Caco-2 (cell line): ENCODE data around the gene SMARCC1. TPM values are rescaled to one million over a fixed set of nuclear protein-coding genes. Genes with fewer than 3 reads are reported as not detected.

Experiments
- BruUV-seq: library from RNA; stranded (reverse); fragments of 400-500 nt; replicated peaks from 2 replicates; lab custom pipeline; 2021; lab: Mats Ljungman, UMichigan
- CTCF ChIA-PET: fragments of 300-600 bp; sonication (Branson Sonifier 250); formaldehyde crosslinking; loops from one replicate; lab custom pipeline; 2022; ENCODE audit warnings: antibody characterized with exemption; lab: Charles Lee
- POLR2A ChIA-PET: fragments of 300-600 bp; sonication (Branson Sonifier 250); formaldehyde crosslinking; loops from one replicate; lab custom pipeline; 2022; ENCODE audit warnings: antibody characterized with exemption; lab: Charles Lee
- DNase-seq, 2 experiments: peaks; one replicate each; pipeline versions ENCODE4 v3.0.0 to v3.0.0-alpha.2; 2020 to 2022
- H3K27me3 ChIP-seq: replicated peaks from 2 replicates; pipeline ENCODE4 v1.6.0; 2011; ENCODE audit warnings: low read length; ENCODE audit not compliant: control insufficient read depth, insufficient read depth
- H3K36me3 ChIP-seq: 2 replicates; pipeline ENCODE4 v1.5.1; 2011; ENCODE audit warnings: low read length; ENCODE audit not compliant: control insufficient read depth, insufficient read depth
- H3K4me1 ChIP-seq: fragments of 250-450 bp; sonication (Bioruptor Pico); 2 replicates; pipeline ENCODE4 v1.5.1; 2020; ENCODE audit warnings: mild to moderate bottlenecking
- H3K4me3 ChIP-seq: 2 replicates; pipeline ENCODE4 v1.5.1; 2011; ENCODE audit warnings: low read depth, mild to moderate bottlenecking, control low read depth, low read length
- H3K9me3 ChIP-seq: fragments of 250-450 bp; sonication (Bioruptor Pico); 2 replicates; pipeline ENCODE4 v1.5.1; 2020; ENCODE audit warnings: mild to moderate bottlenecking, moderate library complexity
- H3K27ac Mint-ChIP-seq: one replicate; pipeline ENCODE4 v1.8.0; 2022; ENCODE audit warnings: mixed read lengths; ENCODE audit not compliant: unreplicated experiment
- H3K27me3 Mint-ChIP-seq: one replicate; pipeline ENCODE4 v1.8.0; 2022; ENCODE audit warnings: mixed read lengths; ENCODE audit not compliant: insufficient read depth, unreplicated experiment
- H3K36me3 Mint-ChIP-seq: one replicate; pipeline ENCODE4 v1.8.0; 2022; ENCODE audit warnings: mild to moderate bottlenecking, mixed read lengths; ENCODE audit not compliant: insufficient read depth, unreplicated experiment
- H3K4me1 Mint-ChIP-seq: one replicate; pipeline ENCODE4 v1.8.0; 2022; ENCODE audit warnings: low read depth, mixed read lengths; ENCODE audit not compliant: unreplicated experiment
- H3K4me3 Mint-ChIP-seq: one replicate; pipeline ENCODE4 v1.8.0; 2022; ENCODE audit warnings: mild to moderate bottlenecking, moderate library complexity, mixed read lengths; ENCODE audit not compliant: unreplicated experiment
- H3K9me3 Mint-ChIP-seq: one replicate; pipeline ENCODE4 v1.8.0; 2022; ENCODE audit warnings: mixed read lengths; ENCODE audit not compliant: unreplicated experiment
- intact Hi-C: fragments of 100-400 bp; cut with micrococcal nuclease; formaldehyde crosslinking; loops from one replicate; pipeline ENCODE4 v1.10.0; 2022; ENCODE audit not compliant: unreplicated experiment
- total RNA-seq: library from RNA; stranded (reverse); gene quantifications from 2 replicates; pipeline ENCODE4 v1.2.3, GENCODE V29; 2022
- TF ChIP-seq, protein P1 (sequence below), 2 experiments: fragments of 200-600 bp in 1 of 2; IDR thresholded peaks; 1 replicate in 1 of 2; 2 replicates in 1 of 2; pipeline versions ENCODE4 v1.5.1 to v1.8.0; 2011 to 2022; ENCODE audit warnings: antibody characterized with exemption in 1 of 2, control low read depth in 1 of 2, inconsistent platforms in 1 of 2, low read depth in 1 of 2, low read length in 1 of 2, mild to moderate bottlenecking in 1 of 2, moderate library complexity in 1 of 2; ENCODE audit not compliant: insufficient read depth in 1 of 2, severe bottlenecking in 1 of 2, unreplicated experiment in 1 of 2

SMARCC1 gene
- total RNA-seq, 1 experiment from 2014 or later = 128 TPM

DNA sequence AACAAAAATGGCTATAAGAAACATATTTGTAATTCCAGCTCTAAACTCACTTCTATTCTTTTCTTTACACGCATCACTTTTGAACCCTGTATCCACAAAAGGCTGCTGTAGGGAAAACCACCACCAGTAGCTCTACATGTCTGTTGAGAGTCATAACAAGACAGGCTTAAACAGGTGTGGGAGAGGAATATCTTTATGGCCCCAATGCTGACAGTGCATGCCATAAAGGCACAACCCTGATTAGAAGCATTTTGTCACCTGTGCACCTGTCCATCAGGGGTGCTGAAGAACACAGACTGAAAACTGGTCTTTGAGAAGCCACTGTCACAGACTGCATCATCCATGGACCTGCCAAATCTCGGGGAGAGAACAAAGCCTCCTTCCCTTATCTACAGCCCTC lies 191.5 kb downstream of the SMARCC1 start:
- TF ChIP-seq, protein P1, sequence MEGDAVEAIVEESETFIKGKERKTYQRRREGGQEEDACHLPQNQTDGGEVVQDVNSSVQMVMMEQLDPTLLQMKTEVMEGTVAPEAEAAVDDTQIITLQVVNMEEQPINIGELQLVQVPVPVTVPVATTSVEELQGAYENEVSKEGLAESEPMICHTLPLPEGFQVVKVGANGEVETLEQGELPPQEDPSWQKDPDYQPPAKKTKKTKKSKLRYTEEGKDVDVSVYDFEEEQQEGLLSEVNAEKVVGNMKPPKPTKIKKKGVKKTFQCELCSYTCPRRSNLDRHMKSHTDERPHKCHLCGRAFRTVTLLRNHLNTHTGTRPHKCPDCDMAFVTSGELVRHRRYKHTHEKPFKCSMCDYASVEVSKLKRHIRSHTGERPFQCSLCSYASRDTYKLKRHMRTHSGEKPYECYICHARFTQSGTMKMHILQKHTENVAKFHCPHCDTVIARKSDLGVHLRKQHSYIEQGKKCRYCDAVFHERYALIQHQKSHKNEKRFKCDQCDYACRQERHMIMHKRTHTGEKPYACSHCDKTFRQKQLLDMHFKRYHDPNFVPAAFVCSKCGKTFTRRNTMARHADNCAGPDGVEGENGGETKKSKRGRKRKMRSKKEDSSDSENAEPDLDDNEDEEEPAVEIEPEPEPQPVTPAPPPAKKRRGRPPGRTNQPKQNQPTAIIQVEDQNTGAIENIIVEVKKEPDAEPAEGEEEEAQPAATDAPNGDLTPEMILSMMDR (IDR thresholded peaks at IDR 0.05; ENCODE audit: insufficient read depth in 1 of 2, low read depth in 1 of 2, low read length in 1 of 2, severe bottlenecking in 1 of 2, unreplicated experiment in 1 of 2) = no peak
- H3K36me3 ChIP-seq = no peaks in the 10 kb centered on the region; the same call in 1 of the 2 replicates
- H3K9me3 ChIP-seq = no peaks in the 10 kb centered on the region
- Mint-ChIP-seq H3K27me3 (no peaks in the 10 kb centered on the region), H3K27ac (no peak overlapping the region), H3K4me1 (no peaks in the 10 kb centered on the region), H3K9me3 (no peaks in the 10 kb centered on the region), H3K4me3 (no peak overlapping the region), H3K36me3 (peaks cover 92% of the 10 kb centered on the region)
- H3K4me1 ChIP-seq = no peaks in the 10 kb centered on the region
- BruUV-seq = no TSS peak
- intact Hi-C loops = no loop called here
- CTCF ChIA-PET = no interaction called here
- H3K27me3 ChIP-seq = no peaks in the 10 kb centered on the region
- POLR2A ChIA-PET = no interaction called here
- DNase-seq = no peak
- no peak overlapping the region for H3K4me3 ChIP-seq

DNA sequence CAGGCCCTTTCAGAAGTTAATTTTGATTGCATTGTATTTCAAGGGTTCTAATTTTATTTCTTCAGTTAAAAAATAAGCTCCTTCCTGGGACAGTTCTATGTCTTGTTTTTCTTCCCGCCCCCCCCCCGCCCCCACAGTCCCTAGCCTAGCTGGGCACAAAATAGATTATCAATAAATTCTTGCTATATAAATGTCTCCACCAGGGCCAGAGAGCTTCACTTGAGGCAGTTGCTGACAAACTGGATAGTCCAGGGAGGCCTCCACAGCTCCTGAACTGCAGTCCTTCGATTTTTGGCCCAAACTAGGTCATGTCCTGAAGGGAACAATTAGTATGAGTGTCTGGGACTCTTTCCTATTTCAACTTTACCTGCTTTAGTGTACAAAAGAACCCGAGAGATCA lies 193.1 kb downstream of the SMARCC1 start:
- intact Hi-C loops = no loop called here
- no peaks in the 10 kb centered on the region for H3K4me1 ChIP-seq
- CTCF ChIA-PET = interaction anchor here (0.6 kb wide), 1 partner anchor 563 kb away, joined by 4 read pairs; no protein-coding TSS in a partner anchor
- no peaks in the 10 kb centered on the region for H3K9me3 Mint-ChIP-seq
- H3K27ac Mint-ChIP-seq = no peak overlapping the region
- TF ChIP-seq, protein P1 (IDR thresholded peaks at IDR 0.05; ENCODE audit: insufficient read depth in 1 of 2, low read depth in 1 of 2, low read length in 1 of 2, severe bottlenecking in 1 of 2, unreplicated experiment in 1 of 2) = no peak
- no TSS peak for BruUV-seq
- no peaks in the 10 kb centered on the region for H3K27me3 Mint-ChIP-seq
- no peaks in the 10 kb centered on the region for H3K27me3 ChIP-seq
- no peaks in the 10 kb centered on the region for H3K4me1 Mint-ChIP-seq
- no peak overlapping the region for H3K4me3 Mint-ChIP-seq
- no peak for DNase-seq
- H3K4me3 ChIP-seq = no peak overlapping the region
- POLR2A ChIA-PET = no interaction called here
- no peaks in the 10 kb centered on the region for H3K9me3 ChIP-seq
- H3K36me3 ChIP-seq = no peaks in the 10 kb centered on the region; the same call in 1 of the 2 replicates
- H3K36me3 Mint-ChIP-seq = peaks cover 89% of the 10 kb centered on the region

- Mint-ChIP-seq H3K9me3 (no peaks in the 10 kb centered on the region), H3K4me1 (no peaks in the 10 kb centered on the region), H3K4me3 (no peak overlapping the region), H3K27ac (no peak overlapping the region), H3K36me3 (peaks cover 88% of the 10 kb centered on the region), H3K27me3 (no peaks in the 10 kb centered on the region)
- Histone ChIP-seq H3K4me3 (no peak overlapping the region), H3K27me3 (no peaks in the 10 kb centered on the region), H3K4me1 (no peaks in the 10 kb centered on the region), H3K36me3 (no peaks in the 10 kb centered on the region; the same call in 1 of the 2 replicates), H3K9me3 (no peaks in the 10 kb centered on the region)
- intact Hi-C loops = no loop called here
- no peak for DNase-seq
- ChIA-PET CTCF (no interaction called here), POLR2A (no interaction called here)
- BruUV-seq = no TSS peak
- TF ChIP-seq, protein P1 (IDR thresholded peaks at IDR 0.05; ENCODE audit: insufficient read depth in 1 of 2, low read depth in 1 of 2, low read length in 1 of 2, severe bottlenecking in 1 of 2, unreplicated experiment in 1 of 2) = no peak
These were observed 193.6 kb downstream of the SMARCC1 start for GRCh38 chr3:47588053-47588452.
